Spleen (tissue), 7 donors: ENCODE data around the gene CD36.

Source experiments
- CTCF ChIP-seq, 11 experiments: fragments of 200-600 bp in 7 of 11; fragments of 450-650 bp in 4 of 11; sonication (generic) in 4 of 11; IDR thresholded peaks in 8 of 11; conservative IDR thresholded peaks in 3 of 11; 1 replicate in 7 of 11; 2 replicates in 4 of 11; pipeline versions ENCODE4 v1.4.0 to v1.8.0; 2016 to 2021; ENCODE audit warnings: antibody characterized with exemption in 11 of 11, inconsistent platforms in 4 of 11, mild to moderate bottlenecking in 1 of 11
- POLR2A ChIP-seq, 3 donors: fragments of 450-650 bp; IDR thresholded peaks; one replicate each; pipeline ENCODE4 v1.5.1; 2017; ENCODE audit warnings: antibody characterized with exemption in 3 of 3, mild to moderate bottlenecking in 1 of 3
- donor health status: DM: no; HTN: no; CAD: no; lungs with moderate emphysema.
- donor health status: DM: no; HTN: no; CAD: no.
- donor health status: DM: no; HTN: no; CAD: no.

GRCh38 chr7:80659120-80660055 lies 20.9 kb downstream of the CD36 start:
- TF ChIP-seq CTCF (IDR thresholded peaks at IDR 0.05 in 8 of 11, conservative IDR thresholded peaks at IDR 0.05 in 3 of 11) (peak in 10 of 11 experiments; percentile 37 to 81 (median 72)), POLR2A (IDR thresholded peaks at IDR 0.05) (no peak)
